Caco-2 (cell line): ENCODE measurements around the gene PELI2. TPM values are rescaled to one million over a fixed set of nuclear protein-coding genes. Genes with fewer than 3 reads are reported as not detected.

Source experiments
- BruUV-seq: library from RNA; stranded (reverse); fragments of 400-500 nt; replicated peaks from 2 replicates; lab custom pipeline; 2021; lab: Mats Ljungman, UMichigan
- CTCF ChIA-PET: fragments of 300-600 bp; sonication (Branson Sonifier 250); formaldehyde crosslinking; loops from one replicate; lab custom pipeline; 2022; ENCODE audit warnings: antibody characterized with exemption; lab: Charles Lee
- POLR2A ChIA-PET: fragments of 300-600 bp; sonication (Branson Sonifier 250); formaldehyde crosslinking; loops from one replicate; lab custom pipeline; 2022; ENCODE audit warnings: antibody characterized with exemption; lab: Charles Lee
- DNase-seq, 2 experiments: peaks; one replicate each; pipeline versions ENCODE4 v3.0.0 to v3.0.0-alpha.2; 2020 to 2022
- H3K27me3 ChIP-seq: replicated peaks from 2 replicates; pipeline ENCODE4 v1.6.0; 2011; ENCODE audit warnings: low read length; ENCODE audit not compliant: control insufficient read depth, insufficient read depth
- H3K36me3 ChIP-seq: 2 replicates; pipeline ENCODE4 v1.5.1; 2011; ENCODE audit warnings: low read length; ENCODE audit not compliant: control insufficient read depth, insufficient read depth
- H3K4me1 ChIP-seq: fragments of 250-450 bp; sonication (Bioruptor Pico); 2 replicates; pipeline ENCODE4 v1.5.1; 2020; ENCODE audit warnings: mild to moderate bottlenecking
- H3K4me3 ChIP-seq: 2 replicates; pipeline ENCODE4 v1.5.1; 2011; ENCODE audit warnings: low read depth, mild to moderate bottlenecking, control low read depth, low read length
- H3K9me3 ChIP-seq: fragments of 250-450 bp; sonication (Bioruptor Pico); 2 replicates; pipeline ENCODE4 v1.5.1; 2020; ENCODE audit warnings: mild to moderate bottlenecking, moderate library complexity
- H3K27ac Mint-ChIP-seq: one replicate; pipeline ENCODE4 v1.8.0; 2022; ENCODE audit warnings: mixed read lengths; ENCODE audit not compliant: unreplicated experiment
- H3K27me3 Mint-ChIP-seq: one replicate; pipeline ENCODE4 v1.8.0; 2022; ENCODE audit warnings: mixed read lengths; ENCODE audit not compliant: insufficient read depth, unreplicated experiment
- H3K36me3 Mint-ChIP-seq: one replicate; pipeline ENCODE4 v1.8.0; 2022; ENCODE audit warnings: mild to moderate bottlenecking, mixed read lengths; ENCODE audit not compliant: insufficient read depth, unreplicated experiment
- H3K4me1 Mint-ChIP-seq: one replicate; pipeline ENCODE4 v1.8.0; 2022; ENCODE audit warnings: low read depth, mixed read lengths; ENCODE audit not compliant: unreplicated experiment
- H3K4me3 Mint-ChIP-seq: one replicate; pipeline ENCODE4 v1.8.0; 2022; ENCODE audit warnings: mild to moderate bottlenecking, moderate library complexity, mixed read lengths; ENCODE audit not compliant: unreplicated experiment
- H3K9me3 Mint-ChIP-seq: one replicate; pipeline ENCODE4 v1.8.0; 2022; ENCODE audit warnings: mixed read lengths; ENCODE audit not compliant: unreplicated experiment
- CTCF ChIP-seq, 2 experiments: fragments of 200-600 bp in 1 of 2; IDR thresholded peaks; 1 replicate in 1 of 2; 2 replicates in 1 of 2; pipeline versions ENCODE4 v1.5.1 to v1.8.0; 2011 to 2022; ENCODE audit warnings: antibody characterized with exemption in 1 of 2, control low read depth in 1 of 2, inconsistent platforms in 1 of 2, low read depth in 1 of 2, low read length in 1 of 2, mild to moderate bottlenecking in 1 of 2, moderate library complexity in 1 of 2; ENCODE audit not compliant: insufficient read depth in 1 of 2, severe bottlenecking in 1 of 2, unreplicated experiment in 1 of 2
- intact Hi-C: fragments of 100-400 bp; cut with micrococcal nuclease; formaldehyde crosslinking; loops from one replicate; pipeline ENCODE4 v1.10.0; 2022; ENCODE audit not compliant: unreplicated experiment
- total RNA-seq: library from RNA; stranded (reverse); gene quantifications from 2 replicates; pipeline ENCODE4 v1.2.3, GENCODE V29; 2022

Gene PELI2
- total RNA-seq, 1 experiment from 2014 or later = 8.5 TPM

GRCh38 chr14:56206596-56206995 is 88.4 kb downstream of the PELI2 start:
- no peaks in the 10 kb centered on the region for H3K9me3 Mint-ChIP-seq
- DNase-seq = no peak
- ChIA-PET POLR2A (no interaction called here), CTCF (no interaction called here)
- intact Hi-C loops = no loop called here
- Histone ChIP-seq H3K4me3 (no peak overlapping the region), H3K36me3 (no peaks in the 10 kb centered on the region), H3K4me1 (no peaks in the 10 kb centered on the region), H3K9me3 (no peaks in the 10 kb centered on the region), H3K27me3 (no peaks in the 10 kb centered on the region)
- H3K27me3 Mint-ChIP-seq = no peaks in the 10 kb centered on the region
- no peak for TF ChIP-seq CTCF (IDR thresholded peaks at IDR 0.05; ENCODE audit: insufficient read depth in 1 of 2, low read depth in 1 of 2, low read length in 1 of 2, severe bottlenecking in 1 of 2, unreplicated experiment in 1 of 2)
- no peak overlapping the region for H3K27ac Mint-ChIP-seq
- H3K36me3 Mint-ChIP-seq = no peaks in the 10 kb centered on the region
- H3K4me1 Mint-ChIP-seq = no peaks in the 10 kb centered on the region
- no peak overlapping the region for H3K4me3 Mint-ChIP-seq
- BruUV-seq = no TSS peak

DNA sequence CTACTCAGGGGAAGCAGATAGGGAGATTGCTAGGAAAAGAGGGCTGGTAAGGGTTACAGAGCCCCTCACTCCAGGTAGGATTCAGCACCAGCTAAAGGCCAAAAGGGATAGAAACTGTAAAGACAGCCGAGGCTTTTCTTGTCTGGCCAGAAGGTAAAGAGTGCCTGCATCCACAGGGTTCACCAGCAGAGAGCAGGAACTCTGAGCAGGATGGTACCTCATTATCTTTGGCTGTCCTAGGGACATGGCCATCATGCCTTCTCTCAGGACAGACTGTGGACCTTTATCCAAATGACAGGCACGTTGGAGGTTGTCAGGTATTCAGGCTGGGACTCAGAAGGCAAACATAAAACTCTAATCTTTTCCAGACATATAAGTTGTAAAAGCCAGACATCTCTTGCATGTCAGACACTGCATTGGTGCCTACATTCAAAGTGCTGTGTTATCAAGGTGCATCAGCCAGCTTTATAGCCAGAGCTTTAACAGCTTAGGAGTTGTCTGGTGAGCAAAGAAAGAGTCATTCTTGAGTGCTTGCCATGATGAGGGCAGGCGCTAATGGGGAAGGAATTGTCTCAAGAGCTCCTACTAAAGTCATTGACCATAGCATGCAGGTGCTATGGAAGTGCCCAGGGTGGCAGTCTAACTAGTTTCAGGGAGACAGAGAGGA is 89.5 kb downstream of the PELI2 start:
- Mint-ChIP-seq H3K27ac (no peak overlapping the region), H3K27me3 (no peaks in the 10 kb centered on the region), H3K4me1 (no peaks in the 10 kb centered on the region), H3K9me3 (no peaks in the 10 kb centered on the region), H3K36me3 (no peaks in the 10 kb centered on the region), H3K4me3 (no peak overlapping the region)
- Histone ChIP-seq H3K9me3 (no peaks in the 10 kb centered on the region), H3K36me3 (no peaks in the 10 kb centered on the region), H3K27me3 (no peaks in the 10 kb centered on the region), H3K4me1 (no peaks in the 10 kb centered on the region), H3K4me3 (no peak overlapping the region)
- no peak for TF ChIP-seq CTCF (IDR thresholded peaks at IDR 0.05; ENCODE audit: insufficient read depth in 1 of 2, low read depth in 1 of 2, low read length in 1 of 2, severe bottlenecking in 1 of 2, unreplicated experiment in 1 of 2)
- peak in 1 of 2 experiments; percentile 11 for DNase-seq
- intact Hi-C loops = no loop called here
- BruUV-seq = no TSS peak
- CTCF ChIA-PET = no interaction called here
- POLR2A ChIA-PET = no interaction called here

DNA sequence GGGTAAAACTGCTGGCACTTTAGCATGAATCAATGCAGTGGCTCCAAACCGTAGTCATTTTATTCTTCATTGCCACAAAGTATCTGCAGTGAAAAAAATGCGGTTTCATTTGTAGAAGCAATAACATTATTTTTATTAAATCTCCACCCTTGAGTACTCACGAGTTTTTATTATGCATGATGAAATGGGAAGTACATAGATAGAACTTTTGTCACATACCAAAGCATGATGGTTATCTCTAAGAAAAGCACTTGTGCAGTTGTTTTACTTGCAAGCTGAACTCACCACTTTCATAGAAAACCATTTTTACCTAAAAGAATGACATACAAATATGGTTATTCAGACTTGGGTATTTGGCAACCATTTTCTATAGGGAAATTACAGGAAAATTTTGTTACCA is 90.3 kb downstream of the PELI2 start:
- CTCF ChIA-PET = no interaction called here

More for the DNA sequence above, 90.3 kb downstream of the PELI2 start:
- H3K4me1 ChIP-seq = no peaks in the 10 kb centered on the region
- no peak overlapping the region for H3K4me3 ChIP-seq
- POLR2A ChIA-PET = no interaction called here
- Mint-ChIP-seq H3K4me1 (no peaks in the 10 kb centered on the region), H3K27me3 (no peaks in the 10 kb centered on the region), H3K9me3 (no peaks in the 10 kb centered on the region), H3K27ac (no peak overlapping the region), H3K36me3 (no peaks in the 10 kb centered on the region), H3K4me3 (no peak overlapping the region)
- intact Hi-C loops = no loop called here
- H3K27me3 ChIP-seq = no peaks in the 10 kb centered on the region
- no peaks in the 10 kb centered on the region for H3K36me3 ChIP-seq
- H3K9me3 ChIP-seq = no peaks in the 10 kb centered on the region
- no TSS peak for BruUV-seq
- TF ChIP-seq CTCF (IDR thresholded peaks at IDR 0.05; ENCODE audit: insufficient read depth in 1 of 2, low read depth in 1 of 2, low read length in 1 of 2, severe bottlenecking in 1 of 2, unreplicated experiment in 1 of 2) = no peak
- no peak for DNase-seq
